ENCODE measurements around the gene TMEM14C.
"Not testable (repeated sequence)": the region's sequence is repeated elsewhere in the genome, so short reads cannot be mapped to it uniquely, and the experiment has no call there.

Gene TMEM14C

GRCh38 chr6:10722820-10723566 lies at the start of gene TMEM14C:
Gene TMEM14C (plus strand): TSS chr6:10723070. CDS start chr6:10724614, 1,544 bp downstream.
- peak; percentile 85 for DNase-seq

- no peak for DNase-seq
Observed at GRCh38 chr6:10676403-10676802, 46.5 kb upstream of the TMEM14C start.

- no peak for DNase-seq
Observed at GRCh38 chr6:10678456-10678855, 44.4 kb upstream of the TMEM14C start.

- DNase-seq, result no peak
Observed at GRCh38 chr6:10681795-10682194, 41.1 kb upstream of the TMEM14C start.

GRCh38 chr6:10682355-10682988 lies 40.4 kb upstream of the TMEM14C start:
- DNase-seq, result no peak

- DNase-seq, result no peak
Observed at GRCh38 chr6:10684618-10685017, 38.3 kb upstream of the TMEM14C start.

GRCh38 chr6:10685092-10685915 lies 37.6 kb upstream of the TMEM14C start:
- no peak for DNase-seq

GRCh38 chr6:10686901-10687300 lies 36.0 kb upstream of the TMEM14C start:
- no peak for DNase-seq

GRCh38 chr6:10687582-10687981 lies 35.3 kb upstream of the TMEM14C start:
- no peak for DNase-seq

- DNase-seq, result no peak
Observed at GRCh38 chr6:10690651-10691445, 32.0 kb upstream of the TMEM14C start.

- no peak for DNase-seq
Observed at GRCh38 chr6:10692965-10693538, 29.8 kb upstream of the TMEM14C start.

- no peak for DNase-seq
Observed at GRCh38 chr6:10694302-10695085, 28.4 kb upstream of the TMEM14C start, which contains the start of the genes C6orf52 and PAK1IP1. Gene C6orf52 (minus strand): TSS chr6:10694616. CDS start chr6:10687550, 7,066 bp downstream. Gene PAK1IP1 (plus strand): TSS chr6:10694972. CDS start chr6:10694986, 14 bp downstream.

GRCh38 chr6:10695086-10695657 lies 27.7 kb upstream of the TMEM14C start:
- DNase-seq, result no peak

GRCh38 chr6:10696655-10697054 lies 26.2 kb upstream of the TMEM14C start:
- no peak for DNase-seq

- no peak for DNase-seq
Observed at GRCh38 chr6:10713962-10714361, 8.9 kb upstream of the TMEM14C start.

GRCh38 chr6:10719296-10719963 lies 3.4 kb upstream of the TMEM14C start:
- DNase-seq, result no peak

GRCh38 chr6:10719964-10720264 lies 3.0 kb upstream of the TMEM14C start:
- DNase-seq, result no peak

- no peak for DNase-seq
Observed at GRCh38 chr6:10720265-10720959, 2.5 kb upstream of the TMEM14C start.

- not testable (repeated sequence) for DNase-seq
Observed at GRCh38 chr6:10720960-10721849, 1.7 kb upstream of the TMEM14C start.
